CD4-positive, alpha-beta T cell treated with Interleukin-10 for 1 hour (primary cell): ENCODE results near the gene NODAL.

Source experiments
- DNase-seq: peaks from one replicate; pipeline ENCODE4 v3.0.0-alpha.2; 2020

NODAL gene

DNA sequence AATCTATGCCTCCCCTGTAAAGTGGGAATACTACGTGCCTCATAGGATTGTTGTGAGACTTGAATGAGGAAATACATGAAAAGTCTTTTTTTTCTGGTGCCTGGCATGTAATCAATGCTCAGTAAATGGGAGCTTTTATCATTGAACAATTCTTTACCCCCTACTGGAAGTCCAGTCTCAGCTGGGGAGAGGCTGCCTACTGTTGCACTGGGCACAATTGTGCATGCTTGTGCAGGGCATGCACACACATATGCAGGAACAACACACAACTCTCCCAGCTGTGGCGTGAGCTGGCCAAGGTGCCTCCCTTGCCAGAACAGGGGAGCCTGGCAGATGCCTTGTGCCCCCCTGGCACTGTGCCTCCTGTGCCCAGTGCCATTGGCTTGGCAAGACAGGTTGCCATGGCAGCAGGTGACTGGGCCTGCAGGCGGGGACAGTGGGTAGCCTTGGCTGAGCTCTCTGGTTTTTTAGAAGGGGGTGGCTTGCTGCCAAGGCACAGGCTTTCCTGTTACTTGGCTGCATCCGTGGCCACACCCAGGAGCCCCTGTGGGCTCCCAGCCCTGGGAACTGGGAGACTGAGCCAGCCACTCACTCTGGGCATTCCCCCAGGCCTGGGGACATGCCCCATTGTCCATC, 21.0 kb upstream of the NODAL start:
- no peak for DNase-seq

DNA sequence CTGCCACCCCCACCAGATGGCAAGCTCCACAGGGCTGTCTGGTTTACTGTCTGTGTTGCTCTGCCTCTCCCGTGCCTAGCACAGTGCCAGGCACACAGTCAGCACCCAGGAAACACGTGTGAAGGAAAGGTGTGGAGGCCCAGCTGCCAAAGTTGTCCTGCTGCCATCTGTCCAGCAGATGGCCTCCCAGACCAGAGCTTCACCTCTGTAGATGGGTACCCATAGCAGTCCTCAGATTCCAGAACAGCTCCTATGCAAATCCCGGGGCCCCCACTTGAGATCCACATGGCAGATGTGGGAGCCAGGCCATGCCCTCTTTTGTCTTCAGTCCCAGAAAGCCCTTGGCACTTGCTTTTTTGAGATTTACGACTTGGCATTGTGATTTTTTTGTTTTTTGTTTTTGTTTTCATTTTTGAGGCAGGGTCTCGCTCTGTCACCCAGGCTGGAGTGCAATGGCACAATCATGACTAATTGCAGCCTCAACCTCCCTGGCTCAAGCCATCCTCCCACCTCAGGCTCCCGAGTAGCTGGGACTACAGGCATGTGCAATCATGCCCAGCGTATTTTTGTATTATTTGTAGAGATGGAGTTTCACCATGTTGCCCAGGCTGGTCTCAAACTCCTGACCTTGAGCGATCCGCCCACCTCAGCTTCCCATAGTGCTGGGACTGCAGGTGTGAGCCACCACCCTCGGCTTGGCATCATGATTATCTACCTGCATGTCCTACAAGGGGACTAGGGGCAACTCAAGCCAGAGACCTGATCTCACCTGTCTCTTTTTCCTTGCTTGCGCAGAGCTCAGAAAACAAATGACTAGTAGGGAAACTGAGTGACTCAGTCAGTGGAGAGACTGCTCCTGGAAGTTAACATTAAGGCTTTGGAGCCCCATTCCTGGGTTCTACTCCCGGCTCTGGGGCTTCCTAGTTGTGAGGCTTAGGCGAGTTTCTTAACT, 20.2 kb upstream of the NODAL start:
- DNase-seq = peak; percentile 55

DNA sequence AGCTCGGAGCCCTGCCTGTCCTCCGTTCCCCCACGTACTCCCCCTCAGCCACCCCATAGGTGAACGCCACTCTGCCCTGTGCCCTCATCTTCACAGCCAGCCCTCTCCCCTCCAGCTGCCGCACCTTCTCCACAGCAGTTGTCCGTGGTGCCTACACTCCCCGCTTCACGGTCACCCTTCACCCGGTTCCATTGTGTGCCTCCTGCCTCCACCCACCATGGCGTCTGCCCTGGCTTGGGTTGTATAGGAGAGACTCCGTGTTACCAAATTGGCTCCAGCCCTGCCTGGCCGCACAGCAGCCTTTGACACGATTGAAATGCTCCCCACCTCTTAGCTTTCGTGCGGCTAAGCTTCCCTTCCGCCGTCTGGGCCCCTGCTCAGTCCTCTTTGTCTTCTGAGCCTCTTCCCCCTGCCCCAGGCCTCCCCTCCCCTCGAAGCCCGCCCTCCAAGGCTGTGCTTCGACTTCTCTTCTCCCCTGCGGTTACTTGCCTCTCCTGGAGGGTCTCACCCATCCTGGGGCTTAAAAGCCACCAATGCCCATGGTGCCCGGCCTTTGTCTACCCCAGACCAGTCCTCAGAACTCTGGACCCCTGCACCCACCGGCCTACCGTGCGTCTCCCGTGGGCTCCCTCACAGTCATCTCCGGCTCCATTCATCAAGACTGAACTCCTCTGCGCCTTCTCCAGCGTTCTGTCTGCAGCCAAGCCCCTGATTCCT, 18.5 kb upstream of the NODAL start:
- no peak for DNase-seq

DNA sequence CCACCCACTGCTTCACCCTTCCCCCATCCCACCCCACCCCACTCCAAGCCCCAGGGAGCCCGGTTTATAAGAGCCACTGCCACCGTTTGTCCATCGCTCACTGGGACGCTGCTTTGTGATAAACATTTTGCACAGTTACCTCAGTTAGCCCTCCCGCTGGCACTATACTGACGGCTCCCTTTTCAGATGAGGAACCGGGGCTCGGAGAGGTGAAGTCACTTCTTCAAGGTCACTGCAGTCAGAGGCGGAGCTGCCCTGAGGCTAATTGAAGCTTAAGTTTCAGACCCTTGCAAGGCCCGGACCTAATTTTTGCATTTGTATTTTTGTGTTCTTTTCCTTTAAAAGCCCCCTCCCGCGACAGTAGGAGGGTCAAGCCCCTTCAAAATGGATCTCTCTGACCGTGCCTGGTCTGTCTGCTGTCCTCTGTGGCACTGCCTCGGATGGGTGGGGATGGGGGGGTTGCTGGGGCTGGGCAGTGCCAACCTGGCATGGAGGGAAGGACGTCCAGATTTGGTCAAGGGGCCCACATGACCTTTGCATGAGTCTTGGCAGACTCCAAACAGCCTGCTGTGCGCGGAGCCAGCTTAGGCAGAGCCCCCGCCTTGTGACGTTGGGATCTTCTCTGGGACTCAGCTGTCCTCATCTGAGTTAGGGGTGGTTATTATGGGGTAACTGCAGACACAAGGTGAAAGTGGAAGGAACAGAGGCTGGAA, 17.7 kb upstream of the NODAL start:
- DNase-seq = no peak

DNA sequence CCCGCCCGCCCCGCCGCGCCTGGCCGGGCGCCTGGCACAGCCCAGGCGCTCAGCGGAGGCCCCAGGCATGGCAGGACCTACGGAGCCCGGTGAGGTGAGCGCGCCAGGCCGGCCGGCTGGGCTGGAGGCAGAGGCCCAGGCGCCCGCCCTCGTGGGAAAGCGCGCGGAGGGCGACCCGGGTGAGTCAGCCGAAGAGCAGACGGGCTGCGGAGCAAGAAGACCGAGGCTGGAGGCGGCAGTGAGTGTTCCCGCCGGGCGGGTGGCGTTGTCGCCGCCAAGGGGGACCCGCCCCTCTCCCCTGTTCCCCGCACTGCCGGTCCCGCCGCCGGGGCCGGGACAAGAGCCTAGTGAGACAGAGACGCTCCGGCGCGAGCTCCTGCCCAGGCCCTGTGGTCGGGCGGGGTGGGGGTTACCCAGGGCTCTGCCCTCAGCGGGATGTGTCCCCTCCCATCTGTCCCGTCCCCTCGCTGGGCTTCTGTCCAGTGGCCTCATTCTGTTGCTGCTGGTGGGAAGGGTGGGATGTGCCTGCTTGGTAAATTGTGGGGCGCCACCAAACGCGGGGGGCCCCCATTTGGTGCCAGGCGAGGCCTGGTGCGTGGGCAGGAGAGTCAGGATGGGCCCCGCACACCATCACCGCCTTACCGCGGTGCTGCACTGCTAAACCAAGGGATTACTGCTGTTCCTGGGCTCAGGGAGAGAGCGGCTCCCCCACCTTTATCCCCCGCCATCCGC, 17.0 kb upstream of the NODAL start:
- no peak for DNase-seq

DNA sequence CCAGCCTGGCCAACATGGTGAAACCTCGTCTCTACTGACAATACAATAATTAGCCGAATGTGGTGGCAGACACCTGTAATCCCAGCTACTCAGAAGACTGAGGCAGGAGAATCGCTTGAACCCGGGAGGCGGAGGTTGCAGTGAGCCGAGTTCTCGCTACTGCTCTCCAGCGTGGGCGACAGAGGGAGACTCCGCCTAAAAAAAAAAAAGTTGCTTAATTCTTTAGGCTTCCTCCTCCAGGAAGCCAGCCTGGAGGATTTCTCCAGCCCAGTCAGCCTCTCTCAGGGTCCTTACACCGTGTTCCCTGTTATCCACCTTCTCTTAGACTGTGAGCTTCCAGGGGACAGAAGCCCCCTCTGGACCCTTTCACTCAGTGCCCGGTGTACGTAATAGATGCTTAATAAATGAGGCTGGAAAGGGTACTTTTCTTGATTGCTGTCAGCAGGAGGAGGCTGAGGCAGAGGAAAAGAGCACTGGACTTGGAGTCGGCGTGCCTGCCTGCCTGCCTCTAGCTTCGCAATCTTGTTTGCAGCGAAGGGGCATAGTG, 16.4 kb upstream of the NODAL start:
- no peak for DNase-seq

DNA sequence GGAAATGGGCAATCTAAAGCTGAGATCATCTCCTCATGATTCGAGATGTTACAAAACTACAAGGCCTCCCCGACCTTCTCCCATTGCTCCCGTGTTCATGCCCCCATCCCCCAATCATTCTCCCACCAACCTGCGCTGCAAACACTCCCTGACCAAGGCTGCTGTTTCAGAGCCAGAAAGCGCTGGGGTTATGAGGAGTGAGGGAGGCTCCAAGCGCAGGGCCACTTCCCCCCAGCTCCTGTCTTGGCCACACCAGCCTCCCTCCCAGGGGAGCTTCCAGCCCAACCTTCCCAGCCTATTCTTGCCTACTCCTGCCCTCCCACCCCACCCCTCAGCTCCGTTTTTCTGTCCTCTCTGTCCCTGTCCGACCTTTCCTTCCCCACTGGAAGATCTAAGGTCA, 14.7 kb upstream of the NODAL start:
- no peak for DNase-seq

DNA sequence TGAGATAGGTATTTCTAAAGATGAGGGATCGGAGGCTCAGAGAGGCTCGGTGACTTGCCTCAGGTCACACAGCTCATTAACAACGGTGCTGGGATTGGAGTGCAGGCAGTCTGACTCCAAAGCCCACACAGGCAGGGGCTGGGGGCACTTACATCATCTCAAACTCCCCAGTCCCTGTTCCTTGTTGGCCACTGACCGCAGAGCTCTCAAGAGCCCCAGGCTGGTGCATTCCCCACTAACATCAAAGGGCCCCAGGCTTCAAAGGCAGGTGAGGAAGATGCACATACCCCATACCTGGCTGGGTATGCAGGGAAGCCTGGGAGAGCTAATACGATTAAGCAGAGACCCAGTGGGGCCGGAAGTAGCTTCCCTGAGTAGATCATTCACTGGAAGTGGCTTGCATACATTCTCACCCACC, 13.7 kb upstream of the NODAL start:
- DNase-seq = no peak

DNA sequence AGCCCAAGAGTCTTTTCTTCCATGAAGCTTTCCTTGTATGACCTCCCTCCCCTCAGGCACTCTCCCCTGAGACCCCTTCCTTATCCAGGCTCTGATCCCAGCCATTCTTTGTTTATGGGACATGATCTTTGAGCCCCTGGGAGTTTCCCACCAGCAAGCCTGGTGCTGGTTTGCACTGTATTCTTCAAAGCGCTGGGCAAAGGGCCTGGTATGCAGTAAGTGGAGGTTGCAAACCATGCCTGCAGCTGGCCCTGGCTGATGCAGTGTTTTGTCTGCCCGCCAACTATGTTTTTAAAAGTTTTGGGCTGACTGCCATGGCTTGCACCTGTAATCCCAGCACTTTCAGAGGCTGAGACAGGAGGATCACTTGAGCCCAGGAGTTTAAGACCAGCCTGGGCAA, 6.8 kb upstream of the NODAL start:
- no peak for DNase-seq

DNA sequence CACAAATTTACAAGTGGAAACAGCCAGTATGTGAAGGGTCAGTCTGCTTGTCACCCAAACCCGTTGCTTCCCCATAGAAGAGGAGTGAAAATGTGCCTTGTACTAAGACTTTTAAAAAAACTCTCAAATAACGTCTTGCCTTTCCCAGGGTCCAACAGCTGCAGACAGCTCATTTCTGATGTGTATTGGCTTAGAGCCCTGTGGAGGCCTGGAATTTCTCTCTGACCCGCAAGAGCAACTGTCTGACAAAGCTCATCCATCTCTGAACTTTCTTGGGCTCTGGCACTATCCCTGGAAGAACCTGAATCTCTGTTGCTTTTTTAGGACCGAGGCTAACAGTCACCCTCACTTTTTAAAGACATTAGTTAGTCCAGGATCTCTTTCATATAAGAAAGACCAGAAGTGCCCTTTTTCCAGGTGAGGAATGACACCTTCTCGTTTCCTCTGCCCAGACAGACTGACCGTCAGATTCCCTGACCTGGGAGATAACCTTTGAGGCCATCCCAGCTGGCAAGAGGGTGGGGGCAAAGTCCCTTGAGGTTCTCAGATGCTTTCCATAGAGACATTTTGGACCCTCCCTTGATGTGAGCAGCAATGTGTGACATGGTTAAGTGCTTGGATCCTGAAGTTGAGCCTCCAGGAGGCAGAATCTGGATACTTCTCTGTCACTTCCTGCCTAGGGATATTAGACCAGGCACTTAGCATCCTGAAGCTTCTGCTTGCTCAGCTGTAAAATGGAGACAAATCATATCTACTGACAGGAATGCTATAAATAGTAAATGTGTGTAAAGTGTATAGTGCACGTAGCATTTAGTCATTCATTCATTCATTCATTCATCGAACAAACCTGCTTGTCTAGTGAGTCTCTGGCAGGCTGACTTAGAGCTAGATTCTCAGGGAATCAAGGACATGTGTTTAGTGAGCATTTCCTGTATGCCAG, 4.5 kb upstream of the NODAL start:
- no peak for DNase-seq

DNA sequence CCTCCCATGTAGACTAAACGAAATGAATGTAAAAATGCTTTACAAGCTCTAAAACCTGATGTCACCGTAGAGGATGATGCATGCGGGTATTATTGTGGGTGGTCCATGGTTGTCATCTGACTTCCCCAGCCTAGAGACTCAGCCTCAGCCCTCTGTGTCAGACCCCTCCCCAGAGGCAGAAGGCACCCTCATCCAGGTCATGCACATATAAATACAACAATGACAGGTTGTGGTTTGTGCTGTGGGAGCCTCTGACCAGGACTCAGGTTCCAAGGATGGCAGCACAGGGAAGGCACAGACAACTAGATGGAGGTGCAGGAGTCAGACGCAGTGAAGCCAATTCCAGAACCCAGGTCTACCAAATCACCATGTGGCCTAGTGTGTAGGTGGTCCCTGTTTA, 3.3 kb upstream of the NODAL start:
- no peak for DNase-seq

DNA sequence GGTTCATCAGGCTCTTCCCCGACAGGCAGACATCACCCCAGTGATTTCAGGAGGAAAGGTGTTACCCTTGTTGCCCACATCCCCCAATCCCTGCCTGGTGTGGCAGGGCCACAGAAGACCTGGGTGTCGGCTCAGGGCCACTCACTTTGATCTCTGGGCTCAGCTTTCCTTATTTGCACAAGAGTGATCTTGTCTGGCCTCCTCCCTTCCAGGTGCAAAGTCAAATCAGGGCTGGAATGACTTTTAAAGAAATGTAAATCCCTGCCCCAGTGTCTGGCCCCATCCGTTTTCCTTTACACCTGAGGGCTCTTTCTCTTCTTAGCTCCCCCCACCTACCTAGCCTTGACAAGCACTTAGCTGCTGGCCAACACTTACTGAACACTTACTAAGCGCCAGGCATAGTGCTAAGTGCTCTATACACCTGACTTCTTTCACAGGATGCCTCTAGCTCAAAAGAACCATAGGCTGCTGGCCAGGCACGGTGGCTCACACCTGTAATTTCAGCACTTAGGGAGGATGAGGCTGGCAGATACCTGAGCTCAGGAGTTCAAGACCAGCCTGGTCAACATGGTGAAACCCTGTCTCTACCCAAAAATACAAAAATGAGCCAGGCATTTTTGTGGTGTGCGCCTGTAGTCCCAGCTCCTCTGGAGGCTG, 979 bp upstream of the NODAL start:
- DNase-seq = no peak

DNA sequence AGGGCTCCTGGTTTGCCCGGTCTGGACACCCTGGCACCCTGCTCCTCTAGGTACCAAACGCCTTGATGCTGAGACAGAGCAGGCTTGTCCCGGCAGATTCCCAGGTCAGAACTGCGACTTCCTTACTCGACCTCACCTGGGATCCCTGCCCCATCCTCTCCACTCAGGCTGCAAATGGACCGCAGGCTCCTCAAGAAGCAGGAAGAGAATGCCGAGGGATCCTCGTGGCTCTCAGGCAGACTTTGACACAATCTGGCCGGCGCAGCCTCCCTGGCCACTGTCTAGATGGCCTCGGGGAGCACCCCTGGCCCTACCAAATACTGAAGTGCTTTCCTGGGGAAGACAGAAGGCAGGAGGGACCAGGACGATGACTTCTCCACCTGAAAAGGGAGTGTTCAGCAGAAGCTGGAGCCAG, 421 bp upstream of the NODAL start:
- no peak for DNase-seq

DNA sequence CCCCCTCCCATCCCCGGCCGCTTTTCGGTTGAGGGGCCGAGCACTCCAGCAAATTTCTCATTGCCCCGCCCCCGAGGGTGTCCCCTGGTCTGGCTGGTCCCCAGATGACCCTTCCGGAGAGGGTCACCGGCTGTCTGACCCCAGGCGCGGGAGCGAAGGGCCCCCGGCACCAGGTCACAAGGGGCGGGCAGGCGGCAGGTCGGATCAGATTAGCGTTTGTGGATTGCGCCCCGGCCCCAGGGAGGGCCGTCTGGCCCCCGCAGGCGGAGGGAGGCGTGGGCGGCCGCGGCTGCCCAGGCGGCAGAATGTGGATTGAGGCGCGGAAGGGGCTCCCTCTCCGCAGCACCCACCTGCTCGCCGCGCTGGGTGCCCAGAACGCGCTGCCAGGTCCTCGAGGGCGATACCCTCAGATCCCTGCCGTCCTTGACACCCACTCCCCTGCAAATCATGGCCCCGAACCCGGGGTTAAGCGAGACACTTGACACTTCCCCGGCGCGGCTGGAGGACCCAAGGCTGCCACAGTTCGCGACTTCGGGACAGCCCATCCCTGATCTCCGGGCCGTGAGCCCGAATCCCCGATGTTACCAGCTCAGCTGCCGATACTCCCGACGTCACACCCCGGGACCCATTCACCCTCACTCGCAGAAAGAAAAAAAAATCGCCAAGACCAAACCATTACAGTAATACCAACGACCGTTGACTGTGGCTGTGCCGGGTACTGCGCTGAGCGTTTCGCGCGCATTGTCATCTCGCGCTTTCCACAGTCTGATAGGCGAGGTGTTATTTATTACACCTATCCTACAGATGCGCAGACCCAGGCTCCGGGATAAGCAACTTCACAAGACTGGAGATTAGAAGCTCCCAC, 953 bp downstream of the NODAL start:
- no peak for DNase-seq

DNA sequence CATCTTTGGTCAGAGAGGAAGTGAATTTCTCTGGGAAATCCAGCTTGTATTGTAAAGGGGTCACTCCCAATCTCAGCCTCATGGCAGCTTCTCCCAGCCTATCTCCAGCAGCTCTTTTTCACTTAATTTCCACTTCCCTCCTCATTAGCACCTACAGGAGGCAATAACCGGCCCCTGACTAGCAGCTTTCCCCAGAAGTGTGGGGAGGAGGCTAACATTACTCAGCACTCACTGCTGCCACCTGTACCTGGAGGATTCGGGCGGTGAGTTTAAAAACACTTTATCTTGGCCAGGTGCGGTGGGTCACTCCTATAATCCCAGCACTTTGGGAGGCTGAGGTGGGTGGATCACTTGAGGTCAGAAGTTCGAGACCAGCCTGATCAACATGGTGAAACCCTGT, 3.8 kb downstream of the NODAL start:
- no peak for DNase-seq

DNA sequence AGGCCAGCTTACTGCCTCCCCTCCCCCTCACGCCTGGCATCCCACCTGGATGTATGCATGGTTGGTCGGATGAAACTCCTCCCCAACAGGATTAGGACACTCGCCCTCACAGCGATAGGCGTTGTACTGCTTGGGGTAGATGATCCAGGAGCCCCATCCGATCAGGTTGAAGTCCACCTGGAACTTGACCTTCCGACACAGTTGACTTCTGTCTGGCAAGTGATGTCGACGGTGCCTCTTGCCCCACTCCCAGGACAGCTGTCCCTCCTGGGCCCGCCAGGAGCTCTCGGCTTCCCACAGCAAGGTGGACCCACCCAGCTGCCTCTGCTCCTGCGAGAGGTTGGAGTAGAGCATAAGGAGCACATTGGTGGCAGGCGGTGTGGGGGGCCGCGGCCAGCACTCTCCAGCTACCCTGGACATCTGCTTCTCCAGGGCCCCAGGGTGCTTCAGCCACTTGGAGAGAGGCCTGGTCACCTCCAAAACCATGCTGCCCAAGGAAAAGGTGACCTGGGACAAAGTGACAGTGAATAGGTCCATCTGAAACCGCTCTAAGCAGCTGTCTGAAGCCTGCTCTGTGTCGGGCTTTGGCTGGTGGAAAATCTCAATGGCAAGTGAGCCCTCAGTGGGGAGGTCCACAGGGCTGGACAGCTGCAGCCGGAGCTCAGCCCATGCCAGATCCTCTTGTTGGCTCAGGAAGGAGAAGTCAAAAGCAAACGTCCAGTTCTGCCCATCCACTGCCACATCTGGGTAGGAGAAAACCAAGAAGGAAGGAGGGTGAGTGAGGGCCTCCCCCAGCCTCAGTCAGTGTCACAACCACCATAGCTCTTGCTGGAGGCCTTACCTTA, 6.0 kb downstream of the NODAL start:
- DNase-seq = no peak

DNA sequence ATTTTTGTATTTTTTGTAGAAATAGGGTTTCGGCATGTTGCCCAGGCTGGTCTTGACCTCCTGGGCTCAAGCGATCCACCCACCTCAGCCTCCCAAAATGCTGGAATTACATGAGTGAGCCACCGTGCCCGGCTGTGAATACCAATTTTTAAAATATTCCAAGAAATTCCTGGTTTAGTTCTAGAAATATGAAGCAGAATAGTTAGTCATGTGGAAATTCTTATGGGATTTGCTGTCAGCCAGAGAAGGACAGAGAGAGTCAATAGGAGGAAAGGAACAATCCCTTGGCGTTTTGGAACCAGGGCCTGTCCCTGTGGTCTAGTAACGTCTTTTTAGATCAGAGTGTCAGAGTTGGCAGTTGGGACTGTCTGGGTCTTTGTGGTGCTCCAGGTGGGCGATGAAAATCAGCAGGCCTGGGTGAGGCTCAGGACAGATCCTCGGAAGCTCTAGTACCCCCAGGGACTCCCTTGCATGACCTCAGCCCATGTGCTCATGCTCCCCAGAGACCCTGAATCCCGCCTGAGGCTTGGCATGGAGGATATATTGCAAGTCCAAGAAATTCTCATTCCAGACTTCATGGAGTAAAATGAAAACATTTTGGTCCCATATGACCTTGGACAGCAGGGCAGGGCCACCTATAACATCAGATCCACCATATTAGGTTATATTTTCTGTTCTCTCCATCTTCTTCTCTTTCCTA, 7.8 kb downstream of the NODAL start:
- DNase-seq = no peak
